Lower leg skin (tissue), 4 donors: ENCODE results near the gene CDC34. TPM values are rescaled to one million over a fixed set of nuclear protein-coding genes. Genes with fewer than 3 reads are reported as not detected.

Source experiments
- DNase-seq, 2 donors: peaks; one replicate each; pipeline ENCODE4 v3.0.0-alpha.2; 2019; ENCODE audit warnings: low spot score in 2 of 2
- H3K4me3 ChIP-seq: fragments of 200-600 bp; sonication (generic); 2 replicates; pipeline ENCODE4 v1.5.1; 2017; ENCODE audit warnings: mild to moderate bottlenecking, low read depth; ENCODE audit not compliant: poor library complexity, severe bottlenecking
- POLR2A ChIP-seq, 2 donors: fragments of 450-650 bp; IDR thresholded peaks; one replicate each; pipeline ENCODE4 v1.6.1; 2016 to 2017; ENCODE audit warnings: antibody characterized with exemption in 2 of 2, mild to moderate bottlenecking in 1 of 2, moderate library complexity in 1 of 2
- WGBS, 2 donors: methylation state at CpG; one replicate each; pipeline ENCODE4 v1.1.5; 2018; 5-methylcytosine and 5-hydroxymethylcytosine counted together
- intact Hi-C: fragments of 100-400 bp; cut with DNase I; formaldehyde crosslinking; loops from one replicate; pipeline ENCODE4 v1.15.0; 2023; ENCODE audit warnings: low total_unique reads
- total RNA-seq, 4 donors: library from RNA; depleted of rRNA; stranded (reverse); fragments of >200 nt; gene quantifications; one replicate each; pipeline ENCODE4 v1.1.0, GENCODE V29; 2016
- TF ChIP-seq, protein P1 (sequence below), 3 donors: fragments of 450-650 bp; IDR thresholded peaks; one replicate each; pipeline ENCODE4 v1.5.1; 2016; ENCODE audit warnings: antibody characterized with exemption in 3 of 3, mild to moderate bottlenecking in 3 of 3, moderate library complexity in 2 of 3

Gene CDC34
- total RNA-seq, 4 donors from 2014 or later: 129 to 214 (median 140) TPM

DNA sequence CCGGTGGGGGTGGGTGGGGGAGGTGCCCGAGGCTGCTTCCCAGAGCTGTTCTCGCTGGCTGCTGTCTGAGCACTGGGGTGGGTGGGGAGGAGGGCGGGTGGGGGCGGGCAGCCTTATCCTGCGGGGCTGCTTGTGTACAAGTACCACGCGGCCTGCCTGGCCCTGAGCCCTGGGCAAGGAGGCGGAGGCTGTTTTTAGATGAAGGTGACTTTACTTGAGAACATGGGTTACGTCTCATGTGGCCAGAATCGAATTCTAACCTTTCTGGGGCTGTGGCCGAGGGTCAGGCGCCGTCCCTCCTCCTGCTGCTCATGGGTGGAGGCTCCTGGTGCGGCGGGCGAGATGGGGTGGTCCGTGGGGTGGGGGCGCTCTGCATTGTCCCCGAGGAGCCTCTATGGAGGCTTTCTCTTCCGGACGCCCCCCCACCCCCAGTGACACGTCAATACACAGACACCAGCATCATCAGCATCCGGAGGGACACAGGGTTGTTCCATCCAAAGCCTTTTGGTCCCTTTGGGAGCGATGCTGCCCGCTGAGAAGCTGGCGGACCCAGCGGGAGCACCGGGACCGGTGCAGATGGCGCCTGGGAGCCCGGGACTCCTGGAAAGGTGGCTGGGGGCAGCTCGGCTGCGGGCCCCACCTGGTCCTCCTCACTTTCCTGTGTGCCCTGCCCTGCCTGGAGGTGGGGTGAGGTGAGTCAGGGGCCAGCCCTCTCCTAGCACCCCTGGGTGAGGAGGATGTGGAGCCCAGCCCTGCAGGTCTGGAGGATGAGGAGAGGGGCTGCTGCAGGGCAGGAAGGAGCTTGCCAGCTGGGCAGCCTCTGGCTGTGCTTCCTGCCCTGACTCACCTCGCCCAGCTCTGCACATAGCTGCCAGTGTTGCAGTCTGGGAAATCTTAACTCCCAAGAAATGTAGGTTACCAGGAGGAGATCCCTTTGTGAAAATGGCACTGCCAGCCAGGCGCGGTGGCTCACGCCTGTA, 44.3 kb downstream of the CDC34 start:
- 33 to 40% methylated on average over 27 to 30 of the region's 38 CpGs for WGBS, 2 donors
- TF ChIP-seq, protein P1, sequence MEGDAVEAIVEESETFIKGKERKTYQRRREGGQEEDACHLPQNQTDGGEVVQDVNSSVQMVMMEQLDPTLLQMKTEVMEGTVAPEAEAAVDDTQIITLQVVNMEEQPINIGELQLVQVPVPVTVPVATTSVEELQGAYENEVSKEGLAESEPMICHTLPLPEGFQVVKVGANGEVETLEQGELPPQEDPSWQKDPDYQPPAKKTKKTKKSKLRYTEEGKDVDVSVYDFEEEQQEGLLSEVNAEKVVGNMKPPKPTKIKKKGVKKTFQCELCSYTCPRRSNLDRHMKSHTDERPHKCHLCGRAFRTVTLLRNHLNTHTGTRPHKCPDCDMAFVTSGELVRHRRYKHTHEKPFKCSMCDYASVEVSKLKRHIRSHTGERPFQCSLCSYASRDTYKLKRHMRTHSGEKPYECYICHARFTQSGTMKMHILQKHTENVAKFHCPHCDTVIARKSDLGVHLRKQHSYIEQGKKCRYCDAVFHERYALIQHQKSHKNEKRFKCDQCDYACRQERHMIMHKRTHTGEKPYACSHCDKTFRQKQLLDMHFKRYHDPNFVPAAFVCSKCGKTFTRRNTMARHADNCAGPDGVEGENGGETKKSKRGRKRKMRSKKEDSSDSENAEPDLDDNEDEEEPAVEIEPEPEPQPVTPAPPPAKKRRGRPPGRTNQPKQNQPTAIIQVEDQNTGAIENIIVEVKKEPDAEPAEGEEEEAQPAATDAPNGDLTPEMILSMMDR (IDR thresholded peaks at IDR 0.05): no peak
- no peak for TF ChIP-seq POLR2A (IDR thresholded peaks at IDR 0.05)

DNA sequence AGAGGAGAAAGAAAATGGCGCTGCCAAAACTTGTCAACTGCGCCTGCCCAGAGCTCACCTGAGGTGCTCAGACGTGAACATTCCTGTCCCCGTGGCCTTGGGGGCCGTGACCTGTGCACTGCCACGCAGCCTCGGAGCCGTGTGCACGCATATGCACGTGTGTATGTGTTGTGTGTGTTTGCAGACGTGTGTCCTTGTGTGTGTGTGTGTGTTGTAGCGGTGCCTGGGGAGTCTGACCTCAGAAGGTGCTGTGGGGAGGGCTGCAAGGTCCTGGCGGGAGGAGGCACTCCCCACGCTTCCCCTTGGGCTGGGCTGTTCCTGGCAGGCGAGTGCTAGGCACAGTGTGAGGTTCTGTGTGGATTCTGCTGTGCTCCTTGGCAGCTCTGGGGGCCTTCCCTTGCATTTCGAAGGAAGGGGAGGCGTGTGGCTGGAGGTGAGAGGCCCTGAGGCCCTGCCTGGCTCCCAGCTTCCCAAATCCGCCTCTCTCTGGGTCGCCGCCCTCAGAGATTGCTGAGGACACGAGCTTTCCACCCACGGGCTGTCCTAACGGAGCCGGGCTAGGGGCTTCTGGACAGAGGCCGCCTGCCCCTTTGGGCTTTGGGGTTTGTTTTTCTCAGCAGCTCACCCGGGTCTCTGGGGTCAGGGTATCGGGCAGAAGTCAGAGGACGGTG, 45.3 kb downstream of the CDC34 start:
- TF ChIP-seq, protein P1 (IDR thresholded peaks at IDR 0.05): no peak
- no peak for TF ChIP-seq POLR2A (IDR thresholded peaks at IDR 0.05)
- no peak for DNase-seq
- intact Hi-C loops: no loop called here
- 71 to 82% methylated on average over 25 to 28 of the region's 28 CpGs for WGBS, 2 donors
- no peak overlapping the region for H3K4me3 ChIP-seq

More for the DNA sequence above, 44.3 kb downstream of the CDC34 start:
- intact Hi-C loops: no loop called here
- no peak overlapping the region for H3K4me3 ChIP-seq
- no peak for DNase-seq

DNA sequence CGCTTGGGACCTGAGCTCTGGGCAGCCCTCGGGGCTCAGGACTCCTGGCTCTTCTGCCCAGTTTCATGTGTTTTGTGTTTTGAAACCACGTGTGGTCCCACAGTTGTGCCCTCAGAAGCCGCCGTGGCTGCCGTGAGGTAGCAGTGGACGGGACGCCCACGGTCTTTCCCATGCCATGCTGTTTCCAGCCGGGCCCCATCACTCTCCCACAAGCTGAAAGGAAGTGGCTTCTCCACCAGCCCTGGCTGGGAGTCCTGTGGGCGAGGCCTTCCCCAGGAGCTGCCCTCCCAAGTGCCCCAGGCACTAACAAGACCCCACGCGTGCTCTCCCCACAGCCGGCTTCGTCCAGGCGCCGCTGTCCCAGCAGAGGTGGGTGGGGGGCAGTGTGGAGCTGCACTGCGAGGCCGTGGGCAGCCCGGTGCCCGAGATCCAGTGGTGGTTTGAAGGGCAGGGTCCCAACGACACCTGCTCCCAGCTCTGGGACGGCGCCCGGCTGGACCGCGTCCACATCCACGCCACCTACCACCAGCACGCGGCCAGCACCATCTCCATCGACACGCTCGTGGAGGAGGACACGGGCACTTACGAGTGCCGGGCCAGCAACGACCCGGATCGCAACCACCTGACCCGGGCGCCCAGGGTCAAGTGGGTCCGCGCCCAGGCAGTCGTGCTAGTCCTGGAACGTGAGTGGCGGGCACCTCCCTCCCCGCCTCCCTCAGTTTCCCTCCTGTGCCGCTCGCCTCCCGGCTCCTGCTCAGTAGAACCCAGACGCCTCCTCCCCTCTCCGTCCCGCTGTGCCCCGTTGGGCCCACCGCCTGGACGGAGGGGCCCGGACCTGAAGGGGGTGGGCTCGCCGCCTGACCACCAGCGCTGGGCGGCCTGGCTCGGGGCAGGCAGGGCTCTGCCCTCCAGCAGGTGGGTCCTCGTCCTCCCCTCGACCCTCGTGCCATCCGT, 46.2 kb downstream of the CDC34 start:
- no peak overlapping the region for H3K4me3 ChIP-seq
- WGBS, 2 donors: 91 to 92% methylated on average over 58 to 66 of the region's 66 CpGs
- intact Hi-C loops: no loop called here
- TF ChIP-seq, protein P1 (IDR thresholded peaks at IDR 0.05): no peak
- no peak for TF ChIP-seq POLR2A (IDR thresholded peaks at IDR 0.05)
- DNase-seq: no peak

DNA sequence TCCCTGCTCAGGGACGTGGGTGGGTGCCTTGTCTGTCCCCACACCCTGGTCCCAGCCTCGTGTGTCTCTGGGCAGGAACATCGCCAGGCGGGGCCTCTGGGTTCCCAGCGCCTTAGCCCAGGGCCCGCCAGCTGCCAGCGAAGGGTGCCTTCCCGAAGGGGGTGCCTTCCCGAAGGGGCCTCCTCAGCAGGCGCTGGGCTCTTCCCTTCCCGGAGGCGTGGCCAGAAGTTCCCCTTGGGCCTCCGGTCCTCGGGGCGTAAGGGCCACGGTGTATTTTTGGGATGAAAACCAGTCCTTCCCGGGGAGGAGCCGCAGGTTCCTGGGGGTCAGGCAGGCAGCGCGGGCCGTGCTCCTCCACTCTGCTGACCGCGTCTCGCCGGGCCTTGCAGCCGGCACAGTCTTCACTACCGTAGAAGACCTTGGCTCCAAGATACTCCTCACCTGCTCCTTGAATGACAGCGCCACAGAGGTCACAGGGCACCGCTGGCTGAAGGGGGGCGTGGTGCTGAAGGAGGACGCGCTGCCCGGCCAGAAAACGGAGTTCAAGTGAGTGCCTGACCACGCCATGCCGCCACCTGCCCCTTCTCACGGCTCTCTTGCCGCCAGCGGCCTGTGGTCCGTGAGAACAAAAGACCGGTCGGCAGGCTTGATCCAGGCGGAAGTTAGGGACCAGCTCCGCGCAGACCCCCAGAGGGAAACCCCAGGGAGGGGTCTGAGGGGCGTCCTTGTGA, 47.7 kb downstream of the CDC34 start:
- TF ChIP-seq POLR2A (IDR thresholded peaks at IDR 0.05): no peak
- TF ChIP-seq, protein P1 (IDR thresholded peaks at IDR 0.05): no peak
- no peak overlapping the region for H3K4me3 ChIP-seq
- 91% methylated on average over 27 to 46 of the region's 46 CpGs for WGBS, 2 donors
- intact Hi-C loops: no loop called here
- no peak for DNase-seq

DNA sequence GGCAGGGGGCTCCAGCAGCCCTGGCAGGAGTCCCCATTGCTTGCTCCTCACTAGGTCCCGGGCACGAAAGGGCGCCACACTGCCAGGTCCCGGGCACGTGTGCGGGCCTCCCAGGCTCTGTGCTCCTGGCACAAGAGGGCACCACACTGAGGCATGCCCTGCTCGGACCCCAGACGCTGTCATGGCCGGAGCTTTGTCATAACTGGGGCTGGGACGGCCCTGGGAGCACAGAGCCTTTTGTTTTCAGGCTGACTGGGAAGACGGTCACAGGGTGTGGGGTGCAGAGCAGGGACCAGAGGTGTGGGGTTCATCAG, 48.2 kb downstream of the CDC34 start:
- DNase-seq: no peak
- 86 to 88% methylated on average over 11 of the region's 11 CpGs for WGBS, 2 donors
- H3K4me3 ChIP-seq: no peak overlapping the region
- TF ChIP-seq, protein P1 (IDR thresholded peaks at IDR 0.05): no peak
- no peak for TF ChIP-seq POLR2A (IDR thresholded peaks at IDR 0.05)
- intact Hi-C loops: no loop called here
